GM12874 (cell line): ENCODE results near the gene PDCD1LG2.

Source experiments
- CTCF ChIP-seq: IDR thresholded peaks from 2 replicates; pipeline ENCODE4 v1.5.1; 2011; ENCODE audit warnings: low read depth, mild to moderate bottlenecking, control low read depth, low read length, moderate library complexity; ENCODE audit not compliant: insufficient read depth

Gene PDCD1LG2

GRCh38 chr9:5551368-5552150, 41.2 kb downstream of the PDCD1LG2 start:
- TF ChIP-seq CTCF = no peak

GRCh38 chr9:5552301-5552700, 42.0 kb downstream of the PDCD1LG2 start:
- TF ChIP-seq CTCF = no peak

GRCh38 chr9:5553211-5553610, 42.9 kb downstream of the PDCD1LG2 start:
- TF ChIP-seq CTCF = no peak

GRCh38 chr9:5554254-5554653, 43.9 kb downstream of the PDCD1LG2 start:
- no peak for TF ChIP-seq CTCF

- no peak for TF ChIP-seq CTCF
Observed at GRCh38 chr9:5556101-5556705, 45.9 kb downstream of the PDCD1LG2 start.

- no peak for TF ChIP-seq CTCF
Observed at GRCh38 chr9:5557606-5558587, 47.6 kb downstream of the PDCD1LG2 start.

GRCh38 chr9:5559659-5560058, 49.3 kb downstream of the PDCD1LG2 start:
- TF ChIP-seq CTCF = no peak
